ENCODE data around the gene SPSB3.

The SPSB3 gene

GRCh38 chr16:1788708-1789100 lies 6.3 kb upstream of the SPSB3 start:
- no peak for DNase-seq (ENCODE audit: low read depth, low spot score)

GRCh38 chr16:1788095-1788707 lies 5.8 kb upstream of the SPSB3 start:
- DNase-seq (ENCODE audit: low read depth, low spot score) = no peak

GRCh38 chr16:1787322-1788094 lies 5.1 kb upstream of the SPSB3 start:
- no peak for DNase-seq (ENCODE audit: low read depth, low spot score)

- no peak for DNase-seq (ENCODE audit: low read depth, low spot score)
These were observed 4.6 kb upstream of the SPSB3 start for GRCh38 chr16:1787056-1787321.

GRCh38 chr16:1786242-1787055 lies 4.1 kb upstream of the SPSB3 start:
- no peak for DNase-seq (ENCODE audit: low read depth, low spot score)

- DNase-seq (ENCODE audit: low read depth, low spot score) = no peak
These were observed 3.4 kb upstream of the SPSB3 start for GRCh38 chr16:1785846-1786170.

- DNase-seq (ENCODE audit: low read depth, low spot score) = no peak
These were observed 2.8 kb upstream of the SPSB3 start for GRCh38 chr16:1784977-1785845.

GRCh38 chr16:1781758-1782407 lies 488 bp downstream of the SPSB3 start:
- DNase-seq (ENCODE audit: low read depth, low spot score) = no peak

- DNase-seq (ENCODE audit: low read depth, low spot score) = no peak
These were observed 1.1 kb downstream of the SPSB3 start for GRCh38 chr16:1781254-1781653.

- DNase-seq (ENCODE audit: low read depth, low spot score) = no peak
These were observed 1.7 kb downstream of the SPSB3 start for GRCh38 chr16:1780677-1781072.

GRCh38 chr16:1779741-1780676 lies 2.4 kb downstream of the SPSB3 start:
- DNase-seq (ENCODE audit: low read depth, low spot score) = no peak

GRCh38 chr16:1779234-1779701 lies 3.1 kb downstream of the SPSB3 start:
- no peak for DNase-seq (ENCODE audit: low read depth, low spot score)

GRCh38 chr16:1778200-1779179 lies 3.9 kb downstream of the SPSB3 start:
- no peak for DNase-seq (ENCODE audit: low read depth, low spot score)

GRCh38 chr16:1777375-1778199 lies 4.8 kb downstream of the SPSB3 start:
- DNase-seq (ENCODE audit: low read depth, low spot score) = no peak

- DNase-seq (ENCODE audit: low read depth, low spot score) = no peak
These were observed 5.4 kb downstream of the SPSB3 start for GRCh38 chr16:1776991-1777374.

GRCh38 chr16:1776672-1776955 lies 5.8 kb downstream of the SPSB3 start:
- DNase-seq (ENCODE audit: low read depth, low spot score) = no peak

GRCh38 chr16:1775846-1776671 lies 6.3 kb downstream of the SPSB3 start:
- DNase-seq (ENCODE audit: low read depth, low spot score) = no peak
